NCI-H1048 (cell line): ENCODE measurements around the gene RNPEPL1.
"Not testable (repeated sequence)": the region's sequence is repeated elsewhere in the genome, so short reads cannot be mapped to it uniquely, and the experiment has no call there.

Experiments used
- DNase-seq: peaks from one replicate; lab custom pipeline; 2025; lab: John Stamatoyannopoulos, UW

RNPEPL1 gene

DNA sequence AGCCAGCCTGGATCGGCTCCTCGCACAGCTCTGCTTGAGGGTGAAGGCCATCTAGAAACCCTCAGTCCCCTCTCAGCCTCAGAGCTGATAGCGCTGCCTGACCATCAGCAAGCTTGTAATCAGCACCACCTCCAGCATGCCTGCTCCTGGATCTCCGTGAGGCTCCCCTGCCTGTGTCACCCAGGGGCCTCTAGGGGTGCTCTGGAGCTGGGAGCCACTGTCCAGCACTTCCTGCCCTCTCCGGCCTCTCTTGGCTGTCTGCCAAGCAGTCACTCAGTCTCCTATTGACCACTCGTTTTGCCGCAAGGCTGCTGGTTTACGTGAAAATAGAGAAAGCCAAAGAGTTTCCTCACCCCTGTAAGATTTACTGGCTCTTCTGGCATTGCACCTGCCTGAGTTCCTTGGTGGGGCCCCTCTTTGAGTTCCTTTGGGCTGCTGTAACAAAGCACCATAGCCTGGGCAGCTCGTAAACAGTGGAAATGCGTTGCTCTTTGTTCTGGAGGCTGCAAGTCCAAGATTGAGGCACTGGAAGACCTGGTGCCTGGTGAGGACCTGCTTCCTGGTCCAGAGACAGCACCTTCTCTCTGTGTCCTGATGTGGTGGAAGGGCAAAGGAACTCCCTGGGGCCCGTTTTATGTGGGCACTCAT lies 36.1 kb downstream of the RNPEPL1 start:
- DNase-seq, result no peak

DNA sequence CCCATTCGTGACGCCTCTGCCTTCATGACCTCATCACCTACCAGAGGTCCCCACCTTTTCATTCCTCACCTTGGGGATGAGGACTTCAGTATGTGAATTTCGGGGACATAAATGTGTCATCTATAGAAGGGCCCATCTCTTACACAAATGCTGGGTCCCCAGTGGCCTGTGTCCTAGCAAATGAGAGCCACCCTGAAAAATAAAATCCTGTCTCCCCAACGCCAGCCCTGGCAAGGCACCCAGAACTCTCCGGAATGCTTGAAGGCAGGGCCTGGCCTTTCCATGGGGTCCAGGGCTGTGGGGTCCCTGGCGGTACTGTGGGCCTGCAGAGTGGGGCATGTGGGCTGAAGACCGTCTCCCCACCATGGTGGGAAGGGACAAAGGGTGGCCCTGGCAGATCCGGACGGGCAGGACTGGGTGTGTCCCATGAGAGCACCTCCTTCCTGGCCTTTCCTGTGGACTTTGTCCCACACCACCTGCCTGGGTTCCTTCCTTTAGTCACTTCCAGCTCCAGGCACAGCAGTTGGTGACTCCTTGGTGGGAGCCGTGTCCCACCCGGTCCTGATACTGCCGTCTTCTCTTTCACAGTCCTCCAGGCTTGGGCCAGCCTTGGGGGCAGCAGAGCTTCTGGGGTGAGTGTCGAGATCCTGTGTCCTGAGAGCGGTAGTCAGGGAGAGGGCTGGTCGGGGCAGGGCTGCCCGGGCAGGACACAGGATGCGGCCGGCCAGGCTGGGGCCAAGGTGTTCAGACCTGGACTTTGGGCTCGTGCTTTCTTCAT lies 36.8 kb downstream of the RNPEPL1 start:
- DNase-seq, result no peak

DNA sequence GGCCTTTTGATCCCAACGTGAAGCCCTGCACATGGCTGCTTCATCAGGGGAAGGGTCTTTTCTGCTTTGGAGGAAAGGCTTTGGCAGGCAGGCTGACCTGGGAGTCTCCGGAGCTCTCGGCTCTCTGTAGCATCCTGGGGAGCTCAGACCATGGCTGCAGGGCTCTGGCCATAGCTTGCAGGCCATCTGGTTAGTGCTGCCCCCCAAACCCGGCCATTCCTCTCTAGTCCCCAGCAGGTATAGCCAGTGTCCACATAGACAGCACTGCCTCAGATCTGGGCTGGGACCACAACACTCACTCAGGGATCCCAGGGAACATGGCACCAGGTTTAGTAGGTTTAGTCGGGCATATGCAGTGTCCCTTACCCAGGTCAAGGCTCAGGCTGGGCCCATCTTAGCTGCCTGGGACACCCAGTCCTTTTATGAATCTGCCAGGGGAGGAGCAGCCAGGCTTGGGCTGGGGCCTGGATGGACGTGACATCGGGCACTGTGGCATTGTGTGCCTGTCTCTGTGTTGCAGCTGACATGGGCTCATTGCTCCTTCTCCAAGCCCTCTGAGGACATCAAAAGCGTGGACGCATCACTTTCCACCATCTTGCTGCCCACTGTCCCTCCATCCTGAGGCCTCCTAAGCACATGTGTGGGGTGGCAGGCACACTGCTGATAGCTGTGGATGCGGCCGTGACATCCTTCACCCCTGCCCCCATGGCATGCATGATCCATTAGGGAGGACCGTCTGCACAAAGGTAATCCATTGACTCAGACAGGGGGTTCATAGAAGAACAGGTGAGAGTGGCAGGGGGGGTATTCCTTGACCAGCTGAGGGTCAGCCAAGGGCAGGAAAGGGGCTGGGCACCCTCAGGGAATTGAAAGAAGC lies 37.8 kb downstream of the RNPEPL1 start:
- DNase-seq, result no peak

DNA sequence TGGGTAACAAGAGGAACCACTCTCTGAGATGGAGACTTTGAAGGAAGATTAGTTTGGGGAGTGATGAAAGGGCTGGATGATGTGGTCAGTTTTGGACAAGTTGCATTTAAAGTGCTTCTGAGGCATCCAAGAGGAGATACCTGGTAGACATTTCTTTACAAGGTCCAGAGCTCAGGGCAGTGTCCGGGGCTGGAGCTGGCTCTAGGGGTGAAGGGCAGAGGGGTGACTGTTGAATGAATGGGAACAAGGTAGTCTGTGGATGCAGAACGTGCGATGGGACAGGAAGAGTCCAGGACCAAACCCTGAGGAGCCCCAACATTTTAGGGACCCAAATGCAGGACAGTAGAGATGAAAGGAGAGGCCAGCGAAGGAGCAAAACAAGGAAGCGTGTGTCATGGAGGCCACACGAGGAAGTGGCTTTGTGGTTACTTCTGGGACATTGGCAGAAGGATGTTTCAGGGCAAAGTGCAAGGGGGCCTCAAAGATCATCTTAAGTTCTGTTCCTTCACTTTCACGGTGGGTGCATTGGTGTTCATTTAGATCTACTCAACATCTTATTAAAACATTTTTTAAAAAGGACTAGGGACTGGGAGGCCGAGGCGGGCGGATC lies 43.4 kb downstream of the RNPEPL1 start:
- DNase-seq, result no peak

DNA sequence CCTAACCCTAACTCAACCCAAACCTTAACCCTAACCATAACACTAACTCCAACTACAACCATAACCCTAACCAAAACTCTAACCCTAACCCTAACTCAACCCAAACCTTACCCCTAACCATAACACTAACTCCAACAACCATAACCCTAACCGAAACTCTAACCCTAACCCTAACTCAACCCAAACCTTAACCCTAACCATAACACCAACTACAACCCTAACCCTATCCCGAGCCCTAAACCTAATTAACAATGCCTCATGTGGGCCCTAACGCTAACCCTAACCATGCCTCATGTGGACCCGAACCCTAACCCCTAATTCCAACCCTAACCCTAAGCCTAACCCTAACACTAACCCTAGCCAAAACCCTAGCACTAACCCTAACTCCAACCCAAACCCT lies 45.5 kb downstream of the RNPEPL1 start:
- DNase-seq, result no peak

DNA sequence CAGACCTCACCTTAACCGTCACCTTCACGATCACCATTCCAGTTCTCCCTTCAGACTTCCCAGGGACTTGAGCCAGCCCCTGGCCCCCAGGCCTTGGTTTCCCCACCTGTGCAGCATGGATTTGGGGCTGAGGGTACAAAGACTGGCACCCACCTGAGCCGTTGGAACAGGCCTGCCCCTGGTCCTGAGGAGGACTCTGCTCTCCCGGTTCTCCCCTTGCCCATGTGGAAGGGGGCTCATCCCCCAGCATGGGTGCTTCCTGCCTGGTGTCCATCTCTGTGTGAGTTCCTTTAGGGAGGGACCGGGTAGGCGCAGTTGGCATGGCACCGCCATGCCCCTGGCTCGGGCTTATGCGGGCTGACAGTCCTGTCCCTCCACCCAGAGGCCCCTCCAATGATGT lies 46.1 kb downstream of the RNPEPL1 start:
- DNase-seq, result no peak

DNA sequence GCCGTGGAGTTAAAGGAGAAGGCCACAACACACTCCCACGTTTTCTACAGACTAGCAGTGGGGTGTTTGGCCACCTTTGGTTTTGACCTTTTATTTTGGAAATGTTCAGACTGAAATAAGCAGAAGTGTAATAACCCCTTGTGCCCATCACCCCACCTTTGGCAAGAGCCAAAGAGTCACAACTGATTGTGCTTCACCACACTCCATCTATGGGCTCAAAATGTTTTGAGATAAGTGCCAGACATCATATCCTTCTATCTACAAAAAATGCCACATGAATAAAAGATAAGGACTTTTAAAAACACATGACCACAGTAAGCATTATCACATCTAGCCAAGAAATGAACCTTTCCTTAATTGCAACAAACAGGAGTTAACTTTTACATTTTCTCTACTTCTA lies 47.1 kb downstream of the RNPEPL1 start:
- DNase-seq, result no peak

DNA sequence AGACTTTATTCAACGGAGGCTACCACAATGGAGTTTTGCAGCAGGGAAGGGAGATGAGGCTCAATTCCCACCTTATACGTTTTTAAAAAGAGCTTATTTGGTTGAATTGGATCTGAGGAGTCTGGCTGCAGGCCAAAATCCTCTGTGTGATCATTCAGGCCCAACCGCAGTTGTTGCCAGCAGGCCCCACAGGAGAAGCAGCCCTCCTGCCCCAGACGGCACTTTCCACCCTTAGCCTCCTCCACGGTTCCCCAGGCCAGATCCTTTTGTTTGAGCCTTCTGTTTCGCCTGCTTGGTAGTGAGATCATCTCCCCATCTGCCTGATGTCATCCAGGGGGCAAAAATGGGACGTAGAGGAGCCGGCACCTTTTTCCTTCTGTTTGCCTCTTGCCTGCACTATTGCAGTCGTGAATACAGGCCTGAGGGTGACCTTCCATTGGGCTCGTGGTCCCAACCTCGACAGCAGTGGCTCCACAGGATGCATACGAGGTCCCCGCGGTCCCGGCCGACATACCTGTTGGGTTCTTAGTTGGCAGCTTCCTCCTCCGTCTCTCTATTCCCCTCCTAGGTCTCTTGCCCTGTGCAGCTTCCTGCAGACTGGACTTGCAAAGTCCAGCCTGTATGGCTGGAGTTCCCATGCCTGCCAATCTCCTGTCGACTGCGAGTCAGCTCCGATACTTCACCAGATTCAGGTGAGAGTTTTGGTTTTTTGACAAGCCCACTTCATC lies 47.7 kb downstream of the RNPEPL1 start:
- DNase-seq, result no peak

DNA sequence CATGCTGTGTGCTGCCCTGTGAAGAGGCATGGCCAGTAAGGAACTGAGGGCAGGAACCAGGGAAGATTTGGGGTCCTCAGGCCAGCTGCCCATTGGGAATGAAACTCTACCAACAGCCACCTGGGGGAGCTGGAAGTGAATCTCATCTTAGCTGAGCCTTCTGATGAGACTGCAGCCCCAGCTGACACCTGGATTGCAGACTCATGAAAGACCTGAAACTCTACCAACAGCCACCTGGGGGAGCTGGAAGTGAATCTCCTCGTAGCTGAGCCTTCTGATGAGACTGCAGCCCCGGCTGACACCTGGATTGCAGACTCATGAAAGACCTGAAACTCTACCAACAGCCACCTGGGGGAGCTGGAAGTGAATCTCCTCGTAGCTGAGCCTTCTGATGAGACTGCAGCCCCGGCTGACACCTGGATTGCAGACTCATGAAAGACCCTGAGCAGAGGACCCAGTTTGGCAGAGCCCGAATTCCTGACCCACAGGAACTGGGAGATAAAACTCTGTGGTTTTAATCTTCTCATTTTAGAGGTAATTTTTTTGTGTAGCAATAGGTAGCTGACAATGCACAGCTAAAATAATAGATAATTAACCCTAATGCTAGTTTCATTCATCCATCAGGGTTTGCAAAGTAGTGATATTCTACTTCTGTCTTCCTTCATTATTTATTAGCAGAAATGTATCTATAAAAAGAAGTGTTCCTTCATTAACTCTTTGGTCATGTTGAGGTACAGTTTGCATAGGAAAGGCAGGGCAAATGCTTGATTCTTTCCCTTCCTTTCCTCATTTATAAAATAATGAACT lies 48.8 kb downstream of the RNPEPL1 start:
- not testable (repeated sequence) for DNase-seq

DNA sequence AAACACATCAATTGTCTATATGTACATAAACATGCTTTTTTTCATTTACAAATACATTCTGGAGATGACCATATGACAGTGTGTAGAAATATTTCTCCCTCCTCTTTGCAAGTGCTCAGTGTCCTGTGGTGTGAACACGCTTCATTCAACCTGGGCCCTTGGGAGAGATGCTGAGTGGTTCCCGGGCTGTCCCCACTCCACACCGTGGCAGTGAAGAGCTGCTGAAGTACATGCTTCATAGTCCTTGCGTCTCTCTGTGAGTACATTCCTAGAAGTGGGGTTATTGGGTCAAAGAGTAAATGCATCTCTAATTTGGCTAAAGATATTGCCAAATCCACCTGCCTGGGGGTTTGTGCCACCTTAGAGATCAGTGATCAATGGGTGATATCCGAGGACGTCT lies 50.5 kb downstream of the RNPEPL1 start:
- no peak for DNase-seq

DNA sequence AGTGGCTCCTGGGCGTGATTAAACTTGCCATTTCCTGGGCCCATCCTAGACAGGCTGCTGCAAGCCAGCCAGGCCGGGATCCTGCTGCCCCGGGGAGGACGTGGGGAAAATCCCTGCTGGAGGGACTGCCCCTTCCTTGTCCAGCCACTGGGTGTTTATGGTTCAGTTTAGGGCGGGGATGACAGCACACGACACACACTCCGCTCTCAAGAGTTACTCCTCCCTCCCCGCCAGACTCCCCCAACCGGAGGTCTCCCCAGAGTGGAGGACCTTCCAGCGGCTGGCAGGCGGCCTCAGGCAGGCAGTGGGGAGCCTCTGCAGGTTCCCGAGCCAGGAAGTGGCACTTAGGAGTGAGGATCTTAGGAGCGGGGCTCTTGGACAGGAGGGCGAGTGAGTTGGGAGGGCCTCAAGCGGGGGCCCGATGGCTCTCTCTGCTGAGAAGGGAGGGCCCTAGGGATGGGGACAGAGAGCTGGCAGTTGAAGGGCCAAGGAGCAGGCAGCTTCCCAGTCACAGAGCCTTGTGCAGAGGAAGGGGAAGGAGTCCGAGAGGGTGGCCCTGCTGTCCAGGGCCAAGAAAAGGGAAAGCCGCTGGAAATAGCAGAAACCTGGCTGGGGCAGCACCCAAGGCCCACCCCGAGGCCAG lies 51.3 kb downstream of the RNPEPL1 start:
- no peak for DNase-seq

DNA sequence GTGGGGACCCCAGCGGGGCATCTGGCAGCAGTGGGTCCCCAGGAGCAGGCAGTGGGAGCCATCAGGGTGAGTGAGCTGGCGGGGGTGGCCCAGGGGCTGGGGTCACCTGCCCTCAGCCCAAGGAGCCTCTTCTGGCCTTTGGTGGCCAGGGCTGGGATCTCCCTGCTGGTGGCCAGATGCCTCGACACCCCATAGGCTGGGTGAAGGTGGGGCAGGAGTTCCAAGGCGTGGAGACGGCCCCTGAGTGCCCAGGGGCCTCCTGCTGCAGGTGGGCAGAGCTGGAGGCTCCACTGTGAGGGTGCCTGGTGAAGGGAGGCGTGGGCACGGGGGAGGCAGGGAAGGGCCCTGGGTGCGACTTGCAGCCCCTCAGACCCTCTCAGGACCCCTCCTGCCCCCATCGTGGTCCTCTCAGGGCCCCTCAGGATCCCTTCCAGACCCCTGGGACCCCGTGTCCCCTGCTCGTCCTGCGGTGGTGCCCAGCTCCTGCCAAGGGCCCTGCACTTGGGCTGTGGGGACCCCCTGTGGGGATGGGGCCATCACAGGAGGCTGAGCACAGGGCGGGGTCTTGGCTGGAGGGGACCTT lies 52.0 kb downstream of the RNPEPL1 start:
- no peak for DNase-seq

DNA sequence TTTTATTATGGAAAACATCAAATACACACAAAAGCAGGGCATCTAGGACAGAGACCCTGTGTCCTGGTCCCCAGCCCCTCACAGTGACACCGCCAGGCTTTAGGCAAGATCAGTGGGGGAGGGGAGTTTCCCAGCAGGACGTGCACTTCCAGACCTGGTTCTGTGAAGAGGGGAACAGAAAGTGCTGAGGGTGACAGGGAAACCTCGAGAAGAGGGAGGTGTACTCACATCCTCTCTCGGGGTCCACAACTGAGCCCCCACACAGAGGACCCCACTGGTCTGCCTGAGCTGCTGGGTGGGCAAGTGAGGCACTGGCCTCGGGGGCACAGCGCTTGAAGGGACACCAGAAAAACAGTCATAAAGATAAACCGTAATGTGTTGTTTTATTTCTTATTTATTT lies 52.6 kb downstream of the RNPEPL1 start:
- DNase-seq, result no peak

DNA sequence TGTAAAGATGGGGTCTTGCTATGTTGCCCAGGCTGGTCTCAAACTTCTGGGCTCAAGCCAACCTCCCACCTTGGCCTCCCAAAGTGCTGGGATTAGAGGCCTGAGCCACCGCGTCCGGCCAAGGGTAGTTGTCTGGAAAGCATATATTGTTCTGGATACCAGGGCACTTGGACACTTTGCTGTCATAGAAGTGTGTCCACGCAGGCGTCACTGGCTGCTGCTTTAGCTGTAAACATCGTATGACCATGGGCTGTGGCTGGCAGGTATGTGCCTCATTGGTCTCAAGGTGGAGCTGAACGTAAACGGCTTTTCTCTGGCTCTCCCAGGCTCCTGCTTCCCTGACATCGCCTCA lies 53.8 kb downstream of the RNPEPL1 start:
- no peak for DNase-seq

DNA sequence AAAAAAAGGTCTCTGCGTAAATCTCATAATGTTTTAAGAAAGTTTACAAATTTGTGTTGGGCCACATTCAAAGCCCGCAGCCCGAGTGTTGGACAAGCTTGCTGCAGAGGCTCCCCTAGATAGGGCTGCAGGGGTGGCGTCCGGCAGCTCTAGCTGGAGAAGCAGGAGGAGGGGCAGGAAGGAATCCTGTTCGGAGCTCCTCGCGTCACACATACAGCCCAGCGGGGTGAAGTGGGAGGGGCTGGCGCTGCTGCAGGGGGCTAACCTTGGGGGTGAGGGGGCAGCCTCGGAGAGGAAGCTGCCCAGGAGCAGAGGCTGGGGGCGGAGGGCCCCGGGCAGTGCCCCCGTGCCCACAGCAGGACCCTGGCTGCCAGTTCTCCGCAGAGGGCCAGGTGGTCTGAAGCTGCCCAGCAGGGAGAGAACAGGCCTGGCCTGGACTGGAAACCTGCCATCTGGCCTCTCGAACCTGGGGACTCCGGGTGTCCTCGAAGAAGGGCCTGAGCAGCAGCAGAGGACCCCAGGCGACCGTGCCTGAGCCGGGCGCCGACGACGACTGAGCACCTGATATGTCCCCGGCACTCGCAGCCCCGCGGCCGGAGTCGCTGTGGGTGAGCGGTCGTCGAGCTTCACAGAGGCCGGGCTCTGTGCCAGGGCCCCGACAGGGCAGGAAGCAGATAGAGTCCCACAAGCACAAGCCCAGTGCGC lies 54.4 kb downstream of the RNPEPL1 start:
- DNase-seq, result no peak

DNA sequence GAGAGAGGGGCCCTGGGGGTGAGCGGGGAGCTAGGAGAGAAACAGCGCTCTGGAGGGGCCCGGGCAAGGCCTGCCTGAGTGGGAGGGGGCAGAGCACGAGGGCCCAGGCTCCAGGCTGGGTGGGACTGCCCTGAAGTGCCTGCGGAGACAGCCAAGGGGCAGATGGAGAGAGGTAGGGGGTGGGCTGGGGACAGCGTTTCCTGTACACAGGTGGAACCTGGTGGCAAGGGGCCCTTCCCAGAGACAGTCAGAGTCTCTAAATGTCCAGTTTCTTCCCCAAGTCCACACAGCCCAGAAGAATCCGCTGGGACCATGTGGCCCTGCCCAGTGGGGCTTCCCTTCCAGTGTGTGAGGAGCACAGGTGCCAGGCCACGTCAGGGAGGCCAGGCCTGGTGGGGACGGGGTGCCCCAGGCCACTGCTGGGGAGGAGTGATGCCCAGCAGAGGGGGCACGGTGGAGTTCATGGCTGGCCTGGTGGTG lies 55.3 kb downstream of the RNPEPL1 start:
- no peak for DNase-seq

DNA sequence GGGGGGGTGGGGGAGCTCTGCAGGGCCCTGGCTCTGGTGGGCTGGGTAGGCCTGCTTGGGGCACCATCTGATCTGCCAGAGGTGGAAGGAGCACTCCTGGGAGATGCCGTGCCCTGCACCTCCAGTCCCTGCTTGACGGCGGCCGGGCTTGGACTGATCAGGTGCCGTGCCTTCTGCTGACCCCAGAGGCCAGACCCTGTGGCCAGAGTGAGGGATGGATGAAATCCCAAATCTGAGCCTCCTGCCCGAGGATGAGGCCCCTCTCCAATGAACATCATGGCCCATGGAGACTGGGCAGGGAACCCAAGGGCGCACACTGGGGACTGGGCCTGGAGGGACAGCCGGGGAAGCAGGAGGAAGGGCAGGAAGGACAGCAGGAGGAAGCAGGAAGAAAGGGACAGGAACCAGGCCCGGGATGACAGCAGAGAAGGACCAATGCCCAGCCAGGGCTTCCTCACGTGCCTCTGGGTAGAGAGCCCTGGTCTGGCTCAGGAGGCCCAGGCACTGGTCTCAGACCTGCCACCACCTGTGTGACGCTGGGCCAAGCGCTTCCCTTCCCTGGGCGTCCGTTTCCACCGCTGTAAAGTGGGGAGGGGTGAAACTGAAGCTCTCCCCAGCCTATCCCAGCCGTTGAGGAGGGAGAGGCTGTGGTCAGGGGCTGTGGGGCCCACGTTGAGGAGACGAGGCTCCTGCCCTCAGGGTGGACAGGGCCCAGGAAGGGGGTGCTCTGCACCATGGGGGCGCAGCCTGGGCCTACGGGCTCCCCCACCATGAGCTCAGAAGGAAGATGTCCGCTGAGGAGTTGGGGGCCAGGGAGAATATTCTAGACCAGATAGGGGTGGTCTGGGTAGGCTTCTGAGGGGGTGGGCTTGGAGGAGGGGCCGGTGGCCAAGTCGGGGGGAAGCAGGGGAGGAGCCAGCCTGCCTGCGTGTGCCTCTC lies 56.0 kb downstream of the RNPEPL1 start:
- no peak for DNase-seq

DNA sequence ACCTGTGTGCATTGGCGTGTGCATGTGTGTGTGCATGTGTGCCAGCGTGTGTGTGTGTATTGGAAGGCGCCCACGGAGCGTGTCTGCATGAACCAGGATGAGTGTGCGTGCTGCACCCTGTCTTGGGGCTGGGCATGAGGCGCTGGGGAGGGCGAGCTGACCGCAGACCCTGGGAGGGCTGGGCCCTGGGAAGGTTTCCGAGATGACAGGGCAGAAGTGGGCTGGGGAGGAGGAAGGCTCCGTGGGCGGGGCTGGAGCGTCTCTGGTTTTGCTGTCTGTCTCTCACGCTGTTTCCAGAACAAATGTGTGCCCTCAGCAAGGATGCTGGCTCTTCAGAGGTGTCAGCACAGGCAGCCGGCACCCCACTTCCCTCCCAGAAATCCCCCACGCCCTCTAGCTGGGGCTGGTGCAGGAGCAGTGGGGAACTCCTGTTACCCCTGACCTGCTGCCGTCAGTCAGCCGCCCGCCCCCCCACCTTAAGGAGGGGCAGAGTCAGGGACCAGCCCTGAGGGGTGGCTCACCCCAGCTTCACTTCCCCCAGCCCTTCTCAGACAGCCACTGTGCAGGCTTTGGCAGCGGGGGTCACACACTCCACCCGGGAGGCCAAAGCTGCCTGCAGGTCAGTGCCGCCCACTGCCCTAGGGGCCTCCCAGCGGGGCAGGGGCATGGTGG lies 56.8 kb downstream of the RNPEPL1 start, which contains the start of gene GPR35:
Gene GPR35 (plus strand): TSS at position 531 of the 672 bp plus-strand sequence. CDS start 4,473 bp downstream, outside the sequence.
- DNase-seq, result no peak
